ENCODE measurements around the gene PCDH10.
A peak's percentile ranks its signal among the peaks of the same experiment; 100 is the strongest.
"Not testable (repeated sequence)": the region's sequence is repeated elsewhere in the genome, so short reads cannot be mapped to it uniquely, and the experiment has no call there.

The PCDH10 gene

DNA sequence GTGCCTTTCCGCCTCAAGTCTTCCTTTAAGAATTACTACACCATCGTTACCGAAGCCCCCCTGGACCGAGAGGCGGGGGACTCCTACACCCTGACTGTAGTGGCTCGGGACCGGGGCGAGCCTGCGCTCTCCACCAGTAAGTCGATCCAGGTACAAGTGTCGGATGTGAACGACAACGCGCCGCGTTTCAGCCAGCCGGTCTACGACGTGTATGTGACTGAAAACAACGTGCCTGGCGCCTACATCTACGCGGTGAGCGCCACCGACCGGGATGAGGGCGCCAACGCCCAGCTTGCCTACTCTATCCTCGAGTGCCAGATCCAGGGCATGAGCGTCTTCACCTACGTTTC lies 2.2 kb downstream of the PCDH10 start:
- no peak for DNase-seq

DNA sequence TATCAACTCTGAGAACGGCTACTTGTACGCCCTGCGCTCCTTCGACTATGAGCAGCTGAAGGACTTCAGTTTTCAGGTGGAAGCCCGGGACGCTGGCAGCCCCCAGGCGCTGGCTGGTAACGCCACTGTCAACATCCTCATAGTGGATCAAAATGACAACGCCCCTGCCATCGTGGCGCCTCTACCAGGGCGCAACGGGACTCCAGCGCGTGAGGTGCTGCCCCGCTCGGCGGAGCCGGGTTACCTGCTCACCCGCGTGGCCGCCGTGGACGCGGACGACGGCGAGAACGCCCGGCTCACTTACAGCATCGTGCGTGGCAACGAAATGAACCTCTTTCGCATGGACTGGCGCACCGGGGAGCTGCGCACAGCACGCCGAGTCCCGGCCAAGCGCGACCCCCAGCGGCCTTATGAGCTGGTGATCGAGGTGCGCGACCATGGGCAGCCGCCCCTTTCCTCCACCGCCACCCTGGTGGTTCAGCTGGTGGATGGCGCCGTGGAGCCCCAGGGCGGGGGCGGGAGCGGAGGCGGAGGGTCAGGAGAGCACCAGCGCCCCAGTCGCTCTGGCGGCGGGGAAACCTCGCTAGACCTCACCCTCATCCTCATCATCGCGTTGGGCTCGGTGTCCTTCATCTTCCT lies 2.7 kb downstream of the PCDH10 start:
- DNase-seq = peak; percentile 91

DNA sequence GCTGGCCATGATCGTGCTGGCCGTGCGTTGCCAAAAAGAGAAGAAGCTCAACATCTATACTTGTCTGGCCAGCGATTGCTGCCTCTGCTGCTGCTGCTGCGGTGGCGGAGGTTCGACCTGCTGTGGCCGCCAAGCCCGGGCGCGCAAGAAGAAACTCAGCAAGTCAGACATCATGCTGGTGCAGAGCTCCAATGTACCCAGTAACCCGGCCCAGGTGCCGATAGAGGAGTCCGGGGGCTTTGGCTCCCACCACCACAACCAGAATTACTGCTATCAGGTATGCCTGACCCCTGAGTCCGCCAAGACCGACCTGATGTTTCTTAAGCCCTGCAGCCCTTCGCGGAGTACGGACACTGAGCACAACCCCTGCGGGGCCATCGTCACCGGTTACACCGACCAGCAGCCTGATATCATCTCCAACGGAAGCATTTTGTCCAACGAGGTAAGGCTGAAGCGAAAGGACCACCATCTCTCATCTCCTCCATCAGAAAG lies 3.3 kb downstream of the PCDH10 start:
- DNase-seq = peak; percentile 87

DNA sequence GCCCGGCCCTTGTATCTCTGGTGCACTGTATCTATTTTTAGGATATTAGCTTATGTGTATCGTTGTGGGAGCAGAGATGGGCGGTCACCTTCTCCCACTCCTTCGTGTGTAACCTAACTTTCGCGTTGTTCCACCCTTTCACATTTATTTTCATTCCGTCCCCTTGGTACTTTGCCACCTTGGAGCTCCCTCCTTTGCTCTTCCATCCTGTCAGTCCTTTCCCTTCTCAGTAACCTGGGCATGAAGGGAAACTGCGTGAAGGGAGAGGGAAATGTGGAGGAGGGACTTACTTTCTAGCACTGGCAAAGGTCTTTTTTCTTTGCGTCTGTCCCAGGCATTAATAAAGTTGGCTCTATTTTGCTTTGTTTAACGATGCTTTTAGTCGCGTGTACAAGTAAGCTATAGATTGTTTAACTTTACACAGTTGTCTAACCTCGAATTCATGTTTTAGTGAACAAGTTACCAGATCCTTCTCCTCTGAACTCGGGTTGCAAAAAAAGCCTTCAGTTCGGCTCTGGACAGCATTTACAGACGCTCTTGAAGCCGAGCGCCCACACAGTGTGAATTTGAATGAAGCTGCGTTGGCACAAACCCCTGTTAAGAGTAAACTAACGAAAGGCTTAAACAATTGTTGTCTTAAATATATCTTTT lies 3.9 kb downstream of the PCDH10 start:
- peak; percentile 61 for DNase-seq

DNA sequence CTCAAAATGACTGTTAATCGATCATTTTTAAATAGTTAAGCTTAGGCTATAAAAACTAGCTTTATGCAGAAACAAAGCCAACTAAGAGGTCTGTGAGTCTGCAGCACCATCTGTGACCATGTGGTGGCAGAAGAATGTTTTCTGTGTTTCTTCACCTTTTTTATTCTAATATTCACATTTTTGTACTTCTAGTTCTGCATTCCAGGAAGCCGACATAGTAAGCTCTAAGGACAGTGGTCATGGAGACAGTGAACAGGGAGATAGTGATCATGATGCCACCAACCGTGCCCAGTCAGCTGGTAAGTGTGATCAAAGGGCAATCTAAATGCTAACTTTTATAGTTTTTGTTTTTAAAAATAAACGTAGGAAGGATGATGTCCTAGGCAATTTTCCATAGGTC lies 5.6 kb downstream of the PCDH10 start:
- peak; percentile 36 for DNase-seq

DNA sequence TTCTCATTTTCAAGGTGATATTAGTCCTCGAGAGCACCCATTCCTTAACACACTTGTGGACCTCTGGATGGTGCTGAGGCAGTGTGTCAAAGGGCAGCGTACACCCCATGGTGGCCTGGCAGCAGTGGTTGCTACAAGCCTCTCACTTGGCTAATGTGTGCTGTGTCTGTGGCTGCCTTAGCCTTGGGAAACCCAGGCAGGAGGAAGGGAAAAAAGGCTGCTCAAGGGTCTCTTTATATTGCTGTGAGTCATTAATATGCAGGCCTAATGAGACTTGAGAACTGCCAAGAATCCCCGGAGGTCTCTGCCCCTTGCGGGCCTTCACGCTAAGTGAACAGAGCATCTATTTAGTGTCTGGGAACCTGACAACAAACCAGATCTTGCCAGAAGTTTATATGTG lies 7.0 kb downstream of the PCDH10 start:
- DNase-seq = peak; percentile 72

DNA sequence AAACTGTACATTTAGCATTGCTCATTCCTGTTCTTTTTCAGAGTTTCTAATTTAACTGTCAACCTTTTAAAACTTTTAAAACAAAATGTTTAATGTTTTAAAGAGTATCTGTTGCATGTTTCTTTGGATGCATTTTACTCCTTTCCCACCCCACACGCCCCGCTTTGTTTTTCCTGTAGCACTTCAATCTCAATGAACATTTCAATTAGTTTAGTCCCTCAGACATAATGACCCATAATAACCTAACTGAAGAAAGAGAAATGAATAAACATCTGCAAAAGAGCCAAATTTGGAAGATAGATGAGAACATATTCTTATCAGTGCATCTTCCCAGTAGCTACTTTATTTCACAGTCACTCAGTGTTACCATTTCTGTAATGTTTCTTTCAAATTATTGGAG lies 7.5 kb downstream of the PCDH10 start:
- no peak for DNase-seq

DNA sequence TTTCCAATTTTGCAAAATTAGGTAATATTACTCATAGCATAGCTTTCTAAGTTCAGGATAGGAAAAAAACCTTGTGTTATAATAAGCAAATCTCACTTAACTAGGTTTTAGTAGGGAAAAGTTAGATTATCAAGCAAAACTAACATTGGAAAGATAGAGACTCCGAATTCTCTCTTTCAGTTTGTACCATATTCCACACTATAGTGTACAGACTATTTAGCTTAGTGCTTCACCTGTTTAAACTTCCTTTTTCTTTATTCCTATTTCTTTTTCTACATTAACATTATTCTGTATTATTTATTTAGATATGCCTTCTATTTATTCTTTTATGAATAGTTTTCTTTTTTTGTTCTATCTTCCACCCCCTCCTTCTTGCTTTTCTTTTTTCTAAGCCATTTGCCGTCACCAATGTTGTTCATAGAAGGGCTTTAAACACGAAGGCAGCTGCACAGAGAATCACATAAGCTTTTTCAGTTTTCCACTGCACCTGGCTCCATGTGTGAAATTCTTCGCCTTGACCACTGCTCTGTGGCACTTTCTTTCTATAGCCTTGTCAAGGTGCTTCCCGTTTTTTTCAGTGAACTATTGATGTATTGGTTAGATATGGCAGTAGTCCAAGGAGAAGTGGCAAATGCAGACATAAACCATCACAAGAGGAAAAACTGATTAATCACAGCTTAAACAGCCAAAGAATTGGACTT lies 8.5 kb downstream of the PCDH10 start:
- no peak for DNase-seq

DNA sequence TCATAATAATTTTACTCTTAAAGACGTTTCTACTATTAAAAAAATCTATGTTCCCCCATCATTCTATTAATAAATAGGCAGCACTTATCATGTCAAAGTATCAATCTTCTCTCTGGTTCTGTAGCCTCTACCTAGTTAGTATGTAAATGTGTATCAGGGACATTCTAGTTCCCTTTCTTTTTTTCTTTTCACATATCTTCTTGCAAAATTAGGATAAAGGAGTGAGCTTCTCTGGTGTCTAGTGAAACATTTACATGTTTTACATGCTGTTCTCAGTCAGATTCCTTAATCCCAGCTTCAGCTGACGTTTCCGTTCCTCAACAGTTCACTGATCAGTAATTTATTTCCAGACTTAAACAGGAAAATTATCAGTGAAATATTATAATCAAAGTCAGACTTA lies 11.8 kb downstream of the PCDH10 start:
- no peak for DNase-seq

DNA sequence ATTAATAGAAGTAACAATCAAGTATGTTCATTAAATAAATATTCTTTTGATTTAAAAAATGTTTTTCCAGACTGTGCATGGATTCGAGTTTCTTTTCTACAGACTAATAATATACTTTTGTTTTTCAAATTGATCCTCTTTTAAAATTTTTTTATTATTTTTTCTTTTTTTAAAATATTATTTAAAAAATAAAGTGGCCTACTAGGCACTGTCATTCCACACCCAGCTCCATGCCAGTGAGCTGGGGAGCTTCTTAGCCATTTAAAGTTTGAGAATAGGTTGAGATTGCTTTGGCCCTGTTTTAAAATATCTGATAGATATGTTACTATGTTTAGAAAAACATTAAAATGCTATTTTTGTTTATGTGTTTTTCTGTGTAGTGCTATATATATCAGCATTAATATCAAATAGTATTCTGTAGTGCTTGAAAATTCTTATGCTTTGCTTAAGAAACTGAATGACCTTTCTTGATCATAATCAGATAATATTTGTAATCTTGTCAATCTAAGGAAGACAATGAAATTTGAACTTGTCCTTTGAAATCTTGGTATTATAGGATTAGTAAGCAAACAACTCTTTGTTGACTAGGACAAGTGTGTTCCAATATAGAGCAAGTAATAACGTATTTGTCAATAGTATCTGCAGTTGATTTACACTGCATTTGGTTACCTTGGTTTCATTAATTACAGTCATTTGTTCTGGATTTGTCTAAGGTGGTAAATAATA lies 12.6 kb downstream of the PCDH10 start:
- DNase-seq = no peak

DNA sequence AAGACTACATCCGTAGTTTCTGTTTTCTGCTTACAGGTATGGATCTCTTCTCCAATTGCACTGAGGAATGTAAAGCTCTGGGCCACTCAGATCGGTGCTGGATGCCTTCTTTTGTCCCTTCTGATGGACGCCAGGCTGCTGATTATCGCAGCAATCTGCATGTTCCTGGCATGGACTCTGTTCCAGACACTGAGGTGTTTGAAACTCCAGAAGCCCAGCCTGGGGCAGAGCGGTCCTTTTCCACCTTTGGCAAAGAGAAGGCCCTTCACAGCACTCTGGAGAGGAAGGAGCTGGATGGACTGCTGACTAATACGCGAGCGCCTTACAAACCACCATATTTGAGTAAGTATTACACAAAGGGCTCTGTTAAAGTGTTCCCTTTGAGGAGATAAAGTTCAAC lies 13.8 kb downstream of the PCDH10 start:
- DNase-seq = no peak

DNA sequence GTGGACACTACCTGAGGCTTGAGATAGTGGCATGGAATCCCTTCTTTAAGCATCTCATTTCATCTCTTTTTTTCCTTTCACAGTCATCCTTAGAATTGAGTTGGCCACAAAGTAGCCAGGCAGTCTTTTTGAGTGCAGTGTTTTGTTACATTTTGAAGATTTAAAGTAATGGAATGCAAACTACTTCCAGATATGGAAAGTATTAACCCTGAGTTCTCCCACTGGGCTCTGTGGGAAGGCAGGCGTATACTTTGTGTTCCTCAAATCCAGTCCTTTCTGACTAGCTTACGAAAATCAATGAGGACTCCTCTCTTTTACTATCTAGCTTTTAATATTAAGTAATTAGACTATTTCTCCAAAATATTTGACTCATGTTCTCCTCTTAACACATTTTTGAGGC lies 29.9 kb downstream of the PCDH10 start:
- DNase-seq = no peak

DNA sequence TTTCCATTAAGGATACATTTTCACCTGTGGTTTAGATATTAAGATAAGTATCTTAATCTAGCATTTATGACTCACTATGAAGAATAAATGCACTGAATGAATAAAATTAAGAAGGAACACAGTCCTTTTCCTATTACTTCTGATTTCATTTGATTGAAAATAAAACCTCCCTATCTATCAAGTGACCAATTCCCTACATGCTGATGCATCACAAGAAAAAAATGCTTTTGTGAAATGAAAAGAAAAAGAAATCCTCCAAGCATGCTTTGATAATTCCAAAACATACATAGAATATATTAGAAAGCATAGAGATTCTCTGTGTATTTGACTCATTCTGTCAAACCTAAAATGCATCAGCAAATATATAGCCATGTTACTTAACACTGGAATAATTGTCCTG lies 37.1 kb downstream of the PCDH10 start:
- DNase-seq = no peak

DNA sequence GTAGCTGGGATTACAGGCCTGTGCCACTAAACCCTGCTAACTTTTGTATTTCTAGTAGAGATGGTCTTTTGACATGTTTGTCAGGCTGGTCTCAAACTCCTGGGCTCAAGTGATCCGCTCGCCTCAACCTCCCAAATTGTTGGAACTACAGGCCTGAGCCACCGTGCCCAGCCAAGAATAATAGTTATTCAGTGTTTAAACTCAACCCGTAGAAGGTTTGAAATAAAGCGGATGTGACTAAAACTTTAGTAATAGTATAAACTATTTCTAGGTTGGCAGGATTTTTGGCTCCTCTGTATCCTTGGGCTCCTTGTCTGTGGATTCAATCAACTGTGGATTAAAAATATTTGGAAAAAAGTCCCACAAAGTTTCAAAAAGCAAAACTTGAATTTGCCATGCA lies 37.8 kb downstream of the PCDH10 start:
- no peak for DNase-seq

DNA sequence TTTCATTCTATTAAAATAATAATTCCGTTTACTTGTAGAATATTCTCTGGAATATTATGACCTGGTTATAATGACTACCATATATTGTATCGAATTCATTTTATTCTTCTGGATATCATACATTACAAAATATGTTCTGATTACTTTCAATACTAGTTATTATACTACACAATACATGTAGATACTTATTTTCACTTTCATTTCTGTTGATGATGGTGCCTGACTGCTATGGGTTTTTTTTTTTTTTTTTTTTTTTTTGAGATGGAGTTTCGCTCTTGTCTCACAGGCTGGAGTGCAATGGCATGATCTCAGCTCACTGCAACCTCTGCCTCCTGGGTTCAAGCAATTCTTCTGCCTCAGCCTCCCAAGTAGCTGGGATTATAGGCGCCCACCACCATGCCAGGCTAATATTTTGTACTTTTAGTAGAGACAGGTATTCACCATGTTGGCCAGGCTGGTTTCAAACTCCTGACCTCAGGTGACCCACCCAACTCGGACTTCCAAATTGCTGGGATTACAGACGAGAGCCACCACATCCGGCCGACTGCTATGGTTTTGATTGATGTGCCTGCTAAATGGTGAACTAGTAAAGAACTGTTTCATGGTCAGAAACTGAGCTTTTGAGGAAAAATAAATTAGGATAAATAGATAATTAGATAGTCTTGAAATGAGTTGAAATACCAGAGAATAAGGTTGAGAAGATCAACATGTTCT lies 39.5 kb downstream of the PCDH10 start:
- DNase-seq = no peak

DNA sequence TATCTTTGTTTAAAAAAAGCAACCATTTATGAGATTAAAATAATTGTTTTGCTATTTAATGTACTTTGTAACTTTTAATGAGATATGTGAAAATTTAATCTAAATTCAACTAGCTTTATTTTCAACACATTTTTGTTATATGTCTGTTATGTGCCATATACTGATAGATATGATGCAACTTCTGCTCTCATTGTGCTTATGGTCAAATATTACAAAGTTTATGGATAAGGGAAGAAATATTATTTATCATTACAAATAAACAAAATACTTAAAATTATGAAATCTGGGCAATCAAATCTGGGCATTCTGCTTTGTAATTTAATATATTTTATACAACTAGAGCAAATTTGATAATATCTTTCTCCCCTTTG lies 40.0 kb downstream of the PCDH10 start:
- no peak for DNase-seq

DNA sequence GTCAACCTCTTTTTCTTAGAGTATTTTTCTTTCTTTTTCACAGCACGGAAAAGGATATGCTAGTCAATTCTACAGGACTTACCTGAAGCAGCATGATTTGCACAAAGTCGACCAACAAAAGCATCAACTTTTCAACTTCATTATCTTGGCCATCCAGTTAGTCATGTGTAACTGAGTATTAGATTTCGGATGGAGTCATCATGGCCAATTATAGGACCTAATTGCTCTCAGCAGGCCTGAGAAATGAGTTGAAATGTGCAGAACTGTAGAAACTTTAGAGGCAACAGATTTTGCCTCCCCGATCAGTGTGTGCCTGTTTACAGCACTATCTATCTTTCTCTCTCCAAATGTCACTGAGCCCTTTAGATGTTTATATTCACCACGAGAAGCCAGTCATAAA lies 41.0 kb downstream of the PCDH10 start:
- DNase-seq = no peak

DNA sequence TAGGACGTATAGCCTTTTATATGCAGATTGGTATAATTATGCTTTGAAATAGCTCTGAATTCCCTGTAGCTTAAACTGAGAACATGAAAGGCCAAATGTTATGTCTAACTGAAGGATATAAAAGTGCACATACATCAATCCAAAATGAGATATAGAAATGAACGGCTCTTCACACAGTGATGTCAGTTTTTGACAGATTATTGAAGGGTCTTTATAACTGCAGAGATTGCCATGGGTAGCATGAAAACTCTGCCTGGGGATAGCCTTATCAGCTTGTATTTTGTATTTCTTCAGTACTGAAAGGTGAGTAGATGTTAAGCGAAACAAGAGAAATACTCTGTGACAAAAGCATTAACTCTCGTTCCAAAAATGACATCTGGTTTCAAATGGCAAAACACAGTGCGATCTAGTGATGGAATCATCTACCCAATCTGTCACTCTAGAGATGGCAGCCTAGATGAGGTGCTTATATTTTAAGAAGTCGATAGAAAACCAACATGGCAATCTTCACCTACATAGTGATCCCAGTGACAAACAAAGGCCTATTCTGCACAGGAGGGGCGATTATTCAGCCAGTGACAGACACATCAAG lies 59.7 kb downstream of the PCDH10 start:
- no peak for DNase-seq

DNA sequence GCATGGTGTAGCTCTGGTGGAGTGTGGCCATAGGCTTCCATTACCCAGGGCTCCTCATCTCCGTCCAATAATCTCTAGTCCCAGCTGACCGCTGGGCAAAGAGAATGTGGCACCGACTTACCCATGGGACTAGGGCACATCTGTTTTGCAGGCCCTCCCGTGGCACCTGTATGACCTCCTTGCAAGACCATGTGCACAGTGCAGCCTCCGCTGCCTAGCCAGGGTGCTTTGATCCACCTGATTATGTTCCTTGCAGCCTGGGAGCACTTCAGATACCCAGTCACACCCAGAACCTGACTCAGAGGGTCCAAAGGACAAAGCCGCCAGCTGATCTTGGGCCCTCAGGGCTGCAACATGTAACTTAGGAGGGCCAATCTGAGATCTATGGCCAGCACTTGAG lies 84.8 kb downstream of the PCDH10 start:
- DNase-seq = no peak

DNA sequence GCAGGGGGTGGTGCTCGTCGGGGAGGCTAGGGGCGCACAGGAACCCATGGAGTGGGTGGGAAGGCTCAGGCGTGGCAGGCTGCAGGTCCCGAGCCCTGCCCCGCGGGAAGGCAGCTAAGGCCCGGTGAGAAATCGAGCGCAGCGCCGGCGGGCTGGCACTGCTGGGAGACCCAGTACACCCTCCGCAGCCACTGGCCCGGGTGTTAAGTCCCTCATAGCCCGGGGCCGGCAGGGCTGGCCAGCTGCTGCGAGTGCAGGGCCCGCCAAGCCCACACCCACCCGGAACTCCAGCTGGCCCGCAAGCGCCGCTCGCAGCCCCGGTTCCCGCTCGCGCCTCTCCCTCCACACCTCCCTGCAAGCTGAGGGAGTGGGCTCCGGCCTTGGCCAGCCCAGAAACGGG lies 91.4 kb downstream of the PCDH10 start:
- not testable (repeated sequence) for DNase-seq

Measured in retina (tissue), 1 donor.